ENCODE data around the gene MAST4. TPM values are rescaled to one million over a fixed set of nuclear protein-coding genes. Genes with fewer than 3 reads are reported as not detected.

MAST4 gene
- total RNA-seq, 1 experiment from 2014 or later: 26.5 TPM

DNA sequence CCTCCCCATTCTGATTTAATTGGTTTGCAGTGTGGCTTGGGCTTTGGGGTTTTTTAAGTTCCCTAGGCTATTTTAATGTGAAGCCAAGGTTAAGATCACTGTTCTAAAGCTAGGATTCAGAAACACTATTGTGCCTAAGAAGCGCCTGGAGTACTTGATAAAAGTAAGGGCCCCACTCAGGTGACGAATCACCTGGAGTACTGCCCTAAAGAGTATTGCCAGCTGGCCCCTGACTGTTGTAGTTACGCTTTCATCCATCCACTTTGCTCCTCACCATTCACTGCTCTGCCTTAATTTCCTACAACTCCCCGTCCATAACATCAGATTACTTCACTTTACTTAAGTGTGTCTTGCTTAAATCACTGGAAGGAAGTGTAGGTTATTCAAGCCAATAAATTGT lies 481.1 kb downstream of the MAST4 start:
- ChIA-PET CTCF (interaction anchor here (1.1 kb wide), 1 partner anchor 90 kb away, joined by 3 read pairs; no protein-coding TSS in a partner anchor), POLR2A (interaction anchor here (0.6 kb wide), 1 partner anchor 774 kb away, joined by 4 read pairs; no protein-coding TSS in a partner anchor)
- Mint-ChIP-seq H3K4me1 (ENCODE audit: insufficient read depth, unreplicated experiment) (peaks cover 4% of the 10 kb centered on the region), H3K36me3 (ENCODE audit: insufficient read depth, unreplicated experiment) (peaks cover 7% of the 10 kb centered on the region), H3K27me3 (ENCODE audit: insufficient read depth, unreplicated experiment) (no peaks in the 10 kb centered on the region), H3K27ac (ENCODE audit: low read depth, unreplicated experiment) (no peak overlapping the region), H3K4me3 (ENCODE audit: unreplicated experiment) (no peak overlapping the region), H3K9me3 (ENCODE audit: unreplicated experiment) (no peaks in the 10 kb centered on the region)
- BruUV-seq (replicated peaks): no TSS peak
- TF ChIP-seq, protein P1, sequence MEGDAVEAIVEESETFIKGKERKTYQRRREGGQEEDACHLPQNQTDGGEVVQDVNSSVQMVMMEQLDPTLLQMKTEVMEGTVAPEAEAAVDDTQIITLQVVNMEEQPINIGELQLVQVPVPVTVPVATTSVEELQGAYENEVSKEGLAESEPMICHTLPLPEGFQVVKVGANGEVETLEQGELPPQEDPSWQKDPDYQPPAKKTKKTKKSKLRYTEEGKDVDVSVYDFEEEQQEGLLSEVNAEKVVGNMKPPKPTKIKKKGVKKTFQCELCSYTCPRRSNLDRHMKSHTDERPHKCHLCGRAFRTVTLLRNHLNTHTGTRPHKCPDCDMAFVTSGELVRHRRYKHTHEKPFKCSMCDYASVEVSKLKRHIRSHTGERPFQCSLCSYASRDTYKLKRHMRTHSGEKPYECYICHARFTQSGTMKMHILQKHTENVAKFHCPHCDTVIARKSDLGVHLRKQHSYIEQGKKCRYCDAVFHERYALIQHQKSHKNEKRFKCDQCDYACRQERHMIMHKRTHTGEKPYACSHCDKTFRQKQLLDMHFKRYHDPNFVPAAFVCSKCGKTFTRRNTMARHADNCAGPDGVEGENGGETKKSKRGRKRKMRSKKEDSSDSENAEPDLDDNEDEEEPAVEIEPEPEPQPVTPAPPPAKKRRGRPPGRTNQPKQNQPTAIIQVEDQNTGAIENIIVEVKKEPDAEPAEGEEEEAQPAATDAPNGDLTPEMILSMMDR (IDR thresholded peaks at IDR 0.05; ENCODE audit: unreplicated experiment): no peak
- intact Hi-C loops (cut with micrococcal nuclease): no loop called here
- no peak for DNase-seq (ENCODE audit: unreplicated experiment)

- Mint-ChIP-seq H3K4me1 (ENCODE audit: insufficient read depth, unreplicated experiment) (peaks cover 5% of the 10 kb centered on the region), H3K36me3 (ENCODE audit: insufficient read depth, unreplicated experiment) (no peaks in the 10 kb centered on the region), H3K9me3 (ENCODE audit: unreplicated experiment) (no peaks in the 10 kb centered on the region), H3K27ac (ENCODE audit: low read depth, unreplicated experiment) (no peak overlapping the region), H3K27me3 (ENCODE audit: insufficient read depth, unreplicated experiment) (no peaks in the 10 kb centered on the region), H3K4me3 (ENCODE audit: unreplicated experiment) (no peak overlapping the region)
- intact Hi-C loops (cut with micrococcal nuclease): no loop called here
- no peak for DNase-seq (ENCODE audit: unreplicated experiment)
- no TSS peak for BruUV-seq (replicated peaks)
- ChIA-PET POLR2A (interaction anchor here (0.6 kb wide), 1 partner anchor 37 kb away, joined by 3 read pairs; no protein-coding TSS in a partner anchor), CTCF (no interaction called here)
- TF ChIP-seq, protein P1 (IDR thresholded peaks at IDR 0.05; ENCODE audit: unreplicated experiment): no peak
These were observed 485.1 kb downstream of the MAST4 start for GRCh38 chr5:67081261-67081660.

GRCh38 chr5:67082941-67083340 lies 486.7 kb downstream of the MAST4 start:
- Mint-ChIP-seq H3K27me3 (ENCODE audit: insufficient read depth, unreplicated experiment) (no peaks in the 10 kb centered on the region), H3K4me3 (ENCODE audit: unreplicated experiment) (no peak overlapping the region), H3K9me3 (ENCODE audit: unreplicated experiment) (no peaks in the 10 kb centered on the region), H3K36me3 (ENCODE audit: insufficient read depth, unreplicated experiment) (no peaks in the 10 kb centered on the region), H3K4me1 (ENCODE audit: insufficient read depth, unreplicated experiment) (peaks cover 5% of the 10 kb centered on the region), H3K27ac (ENCODE audit: low read depth, unreplicated experiment) (no peak overlapping the region)
- POLR2A ChIA-PET: interaction anchor here (0.9 to 1.0 kb wide), 2 partner anchors 10 to 79 kb away, joined by 3 to 4 read pairs; no protein-coding TSS in a partner anchor
- TF ChIP-seq, protein P1 (IDR thresholded peaks at IDR 0.05; ENCODE audit: unreplicated experiment): no peak
- no peak for DNase-seq (ENCODE audit: unreplicated experiment)
- no TSS peak for BruUV-seq (replicated peaks)
- intact Hi-C loops (cut with micrococcal nuclease): no loop called here
- CTCF ChIA-PET: no interaction called here

DNA sequence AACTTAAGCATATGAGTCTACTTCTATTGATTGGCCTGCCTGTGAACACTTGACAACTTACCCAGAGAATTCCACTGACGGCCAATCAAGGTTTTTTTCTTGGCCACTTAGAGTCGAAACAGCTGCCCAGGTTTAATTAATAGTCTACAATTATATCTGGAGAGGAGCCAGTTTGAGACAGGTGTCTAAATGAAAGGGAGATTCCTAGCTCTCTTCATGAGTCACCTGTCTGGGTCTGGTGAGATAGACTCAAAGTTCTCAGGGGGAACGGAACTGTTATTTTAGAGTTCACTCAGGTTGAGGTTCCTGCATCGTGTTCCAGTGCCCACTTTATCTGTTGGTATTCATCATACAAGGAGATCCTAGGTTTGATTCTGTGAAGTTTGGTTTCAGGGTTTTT lies 489.4 kb downstream of the MAST4 start:
- POLR2A ChIA-PET: interaction anchor here (1.1 to 2.1 kb wide), 3 partner anchors 9 to 82 kb away, joined by 4 to 7 read pairs (median 5); no protein-coding TSS in a partner anchor

More for the DNA sequence above, 489.4 kb downstream of the MAST4 start:
- Mint-ChIP-seq H3K36me3 (ENCODE audit: insufficient read depth, unreplicated experiment) (no peaks in the 10 kb centered on the region), H3K27me3 (ENCODE audit: insufficient read depth, unreplicated experiment) (no peaks in the 10 kb centered on the region), H3K9me3 (ENCODE audit: unreplicated experiment) (no peaks in the 10 kb centered on the region), H3K4me1 (ENCODE audit: insufficient read depth, unreplicated experiment) (peaks cover 5% of the 10 kb centered on the region), H3K4me3 (ENCODE audit: unreplicated experiment) (no peak overlapping the region), H3K27ac (ENCODE audit: low read depth, unreplicated experiment) (no peak overlapping the region)
- TF ChIP-seq, protein P1 (IDR thresholded peaks at IDR 0.05; ENCODE audit: unreplicated experiment): no peak
- intact Hi-C loops (cut with micrococcal nuclease): no loop called here
- CTCF ChIA-PET: no interaction called here
- no TSS peak for BruUV-seq (replicated peaks)
- DNase-seq (ENCODE audit: unreplicated experiment): peak; percentile 11
